H7 (cell line): Measurements from ENCODE around the gene ARPC3. TPM values are rescaled to one million over a fixed set of nuclear protein-coding genes. Genes with fewer than 3 reads are reported as not detected.

Source experiments
- total RNA-seq: library from RNA; depleted of rRNA; stranded (reverse); fragments of >200 nt; shearing (Covaris generic); gene quantifications from 2 replicates; pipeline ENCODE4 v1.2.3, GENCODE V29; 2014; rRNA removed

The ARPC3 gene
- total RNA-seq, 1 experiment from 2014 or later: 237 TPM

Other genes with a start within 250 kb of the ARPC3 start
- gene ATP2A2, start 169.1 kb downstream of the ARPC3 start, total RNA-seq: 98.7 and 107 TPM in 2 replicates
- gene ANAPC7, start 46.6 kb downstream of the ARPC3 start, total RNA-seq: 77.3 and 90.4 TPM in 2 replicates
- 32.7 and 37.5 TPM in 2 replicates for gene GPN3, start 17.9 kb upstream of the ARPC3 start, total RNA-seq
- 22.4 and 34.7 TPM in 2 replicates for gene FAM216A, start 18.5 kb upstream of the ARPC3 start, total RNA-seq
- 43.3 and 58.1 TPM in 2 replicates for gene VPS29, start 51.8 kb upstream of the ARPC3 start, total RNA-seq
- gene RAD9B, start 52.0 kb upstream of the ARPC3 start, total RNA-seq: not detected in 2 replicates
- 4.6 and 7.4 TPM in 2 replicates for gene PPTC7, start 133.0 kb upstream of the ARPC3 start, total RNA-seq
- 6.2 and 7.8 TPM in 2 replicates for gene TCTN1, start 163.8 kb upstream of the ARPC3 start, total RNA-seq
- gene HVCN1, start 238.8 kb upstream of the ARPC3 start, total RNA-seq: 5.8 and 6.9 TPM in 2 replicates